Epidermal melanocyte (primary cell): ENCODE measurements around the gene LIPI.
"Not testable (repeated sequence)": the region's sequence is repeated elsewhere in the genome, so short reads cannot be mapped to it uniquely, and the experiment has no call there.

ENCODE experiments used
- DNase-seq: peaks from one replicate; pipeline ENCODE4 v3.0.0; 2011; ENCODE audit warnings: low spot score; ENCODE audit not compliant: insufficient read length

LIPI gene

DNA sequence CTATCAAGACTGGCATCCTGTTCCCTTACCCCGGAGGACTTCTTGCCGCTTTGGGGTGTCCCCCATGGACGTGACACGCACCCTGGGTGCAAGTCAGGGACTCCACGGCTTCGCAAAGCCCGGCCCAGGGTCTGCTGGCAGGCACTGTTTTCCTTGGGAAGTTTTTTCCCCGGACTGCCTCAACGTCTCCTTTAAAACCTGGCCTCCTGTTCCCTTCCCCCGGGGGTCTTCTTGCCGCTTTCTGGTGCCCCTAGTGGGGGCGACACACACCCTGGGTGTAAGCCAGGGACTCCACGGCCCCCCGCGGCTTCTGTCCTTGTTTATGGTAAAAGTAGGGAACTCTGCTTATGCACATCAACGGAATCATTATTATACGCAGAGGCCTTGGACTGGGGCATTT is 136.6 kb downstream of the LIPI start:
- no peak for DNase-seq

DNA sequence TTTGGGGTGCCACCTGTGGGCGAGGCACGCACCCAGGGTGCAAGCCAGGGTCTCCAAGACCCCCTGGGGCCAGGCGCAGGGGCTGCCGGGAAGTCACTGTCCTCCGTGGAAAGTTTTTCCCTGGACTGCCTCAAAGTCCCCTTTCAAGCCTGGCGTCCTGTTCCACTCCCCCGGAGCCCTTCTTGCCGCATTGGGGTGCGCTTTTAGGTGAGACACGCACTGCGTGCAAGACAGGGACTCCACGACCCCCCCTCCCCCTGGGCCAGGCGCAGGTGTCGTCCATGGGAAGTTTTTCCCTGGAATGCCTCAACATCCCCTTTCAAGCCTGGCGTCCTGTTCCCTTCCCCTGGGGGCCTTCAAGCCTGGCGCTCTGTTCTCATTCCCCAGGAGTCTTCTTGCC is 137.1 kb downstream of the LIPI start:
- no peak for DNase-seq

DNA sequence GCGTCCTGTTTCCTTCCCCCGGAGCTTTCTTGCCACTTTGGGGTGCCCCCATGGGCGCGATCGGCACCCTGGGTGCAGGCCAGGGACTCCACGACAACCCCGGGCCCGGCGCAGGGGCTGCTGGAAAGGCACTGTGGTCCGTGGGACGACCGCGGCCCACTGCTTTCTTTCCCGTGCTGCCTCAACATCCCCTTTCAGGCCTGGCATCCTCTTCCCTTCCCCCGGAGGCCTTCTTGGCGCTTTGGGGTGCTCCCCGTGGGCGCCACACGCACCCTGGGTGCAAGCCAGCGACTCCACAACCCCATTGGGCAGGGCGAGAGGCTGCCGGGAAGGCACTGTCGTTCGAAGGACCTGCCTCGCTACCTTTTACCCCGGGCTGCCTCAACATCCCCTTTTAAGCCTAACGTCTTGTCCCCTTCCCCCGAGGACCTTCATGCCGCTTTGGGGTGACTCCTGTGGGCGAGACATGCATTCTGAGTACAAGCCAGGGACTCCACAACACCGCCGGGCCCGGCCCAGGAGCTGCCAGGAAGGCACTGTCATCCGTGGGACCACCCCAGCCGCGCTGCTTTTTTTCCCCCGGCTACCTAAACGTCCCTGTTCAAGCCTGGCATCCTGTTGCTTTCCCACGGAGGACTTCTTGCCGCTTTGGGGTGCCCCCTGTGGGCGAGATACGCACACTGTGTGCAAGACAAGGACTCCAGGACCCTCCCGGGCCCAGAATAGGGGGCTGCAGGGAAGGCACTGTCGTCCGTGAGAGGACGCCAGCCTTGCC is 137.8 kb downstream of the LIPI start:
- no peak for DNase-seq

DNA sequence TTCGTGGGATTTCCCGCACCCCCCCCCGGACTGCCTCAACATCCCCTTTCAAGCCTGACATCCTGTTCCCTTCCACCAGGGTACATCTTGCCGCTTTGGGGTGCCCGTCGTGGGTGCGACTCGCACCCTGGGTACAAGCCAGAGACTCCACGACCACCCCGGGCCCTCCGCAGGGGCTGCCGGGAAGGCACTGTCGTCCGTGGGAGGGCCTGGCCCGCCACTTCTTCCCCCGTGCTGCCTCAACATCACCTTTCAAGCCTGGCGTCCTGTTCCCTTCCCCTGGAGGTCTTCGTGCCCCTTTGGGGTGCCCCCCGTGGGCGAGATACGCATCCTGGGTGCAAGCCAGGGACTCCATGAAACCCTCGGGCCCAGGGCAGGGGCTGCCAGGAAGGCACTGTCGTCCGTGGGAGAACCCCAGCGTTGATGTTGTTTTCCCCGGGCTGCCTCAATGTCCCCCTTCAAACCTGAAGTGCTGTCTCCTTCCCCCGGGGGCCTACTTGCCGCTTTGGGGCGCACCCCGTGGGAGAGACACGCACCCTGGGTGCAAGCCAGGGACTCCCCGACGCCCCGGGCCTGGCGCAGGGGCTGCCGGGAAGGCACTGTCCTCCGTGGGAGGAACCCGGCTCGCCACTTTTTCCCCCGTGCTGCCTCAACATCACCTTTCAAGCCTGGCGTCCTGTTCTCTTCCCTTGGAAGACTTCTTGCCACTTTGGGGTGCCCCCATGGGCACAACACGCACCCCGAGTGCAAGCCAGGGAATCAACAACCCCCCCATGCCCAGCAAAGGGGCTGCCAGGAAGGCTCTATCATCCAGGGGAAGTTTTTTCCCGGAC is 138.6 kb downstream of the LIPI start:
- no peak for DNase-seq

DNA sequence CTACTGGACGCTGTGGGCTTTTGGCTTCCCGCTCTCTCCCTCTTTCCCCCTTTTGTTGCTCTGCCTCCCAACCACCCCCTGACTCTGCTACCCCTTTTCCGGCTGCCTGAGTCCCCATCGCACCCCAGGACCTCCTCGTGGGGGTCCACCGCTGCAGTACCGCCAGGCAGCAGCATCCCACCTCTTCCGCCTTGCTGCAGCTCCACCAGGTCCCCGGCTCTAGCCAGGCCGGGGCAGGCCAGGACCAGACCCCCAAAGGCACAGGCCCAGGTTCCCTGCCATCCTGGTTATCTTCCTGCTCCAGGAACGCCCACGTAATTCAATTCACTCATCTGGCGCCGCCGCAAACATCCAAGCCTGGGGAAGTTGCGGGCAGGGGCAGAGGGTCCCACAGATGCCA is 139.8 kb downstream of the LIPI start:
- DNase-seq, result no peak

DNA sequence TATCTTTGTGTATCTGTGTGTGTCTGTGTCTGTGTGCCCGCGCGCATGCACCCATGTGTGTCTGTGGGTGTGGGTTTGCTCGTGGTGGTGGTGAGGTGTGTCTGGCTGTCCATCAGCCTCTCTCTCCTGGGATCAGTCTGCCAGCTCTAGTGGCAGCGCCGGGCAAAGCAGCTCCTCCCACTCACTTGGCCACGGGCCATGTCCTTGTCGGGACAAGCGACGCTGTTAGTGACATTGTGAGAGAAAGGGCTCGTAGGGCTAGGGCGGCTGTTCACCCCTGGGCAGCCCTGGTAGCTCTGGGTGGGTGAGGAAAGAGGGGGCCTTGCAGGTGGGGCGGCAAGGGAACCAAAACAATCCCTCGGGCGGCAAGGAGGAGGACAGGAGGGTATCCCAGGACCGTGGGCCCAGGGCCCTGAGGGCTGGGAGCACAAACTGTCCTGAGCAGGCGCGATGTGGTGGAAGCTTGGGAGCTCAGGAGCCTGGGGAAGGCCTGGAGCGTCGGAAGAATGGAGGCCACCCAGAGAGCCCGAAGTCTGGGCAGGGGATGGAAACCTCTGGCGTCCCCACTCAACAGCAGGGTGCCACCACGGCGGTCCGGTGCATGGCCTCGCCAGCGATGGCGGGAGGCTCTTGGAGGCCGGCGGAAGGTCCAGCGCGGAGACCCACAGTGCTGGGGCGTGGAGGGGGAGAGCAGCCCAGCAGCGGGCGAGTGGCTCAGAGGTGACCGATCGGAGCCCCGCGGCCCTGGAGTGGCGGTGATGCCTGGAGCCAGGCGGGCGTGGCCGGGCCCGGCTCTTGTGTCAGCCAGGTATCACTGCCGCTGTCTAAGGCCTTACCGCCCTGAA is 140.5 kb downstream of the LIPI start:
- no peak for DNase-seq

DNA sequence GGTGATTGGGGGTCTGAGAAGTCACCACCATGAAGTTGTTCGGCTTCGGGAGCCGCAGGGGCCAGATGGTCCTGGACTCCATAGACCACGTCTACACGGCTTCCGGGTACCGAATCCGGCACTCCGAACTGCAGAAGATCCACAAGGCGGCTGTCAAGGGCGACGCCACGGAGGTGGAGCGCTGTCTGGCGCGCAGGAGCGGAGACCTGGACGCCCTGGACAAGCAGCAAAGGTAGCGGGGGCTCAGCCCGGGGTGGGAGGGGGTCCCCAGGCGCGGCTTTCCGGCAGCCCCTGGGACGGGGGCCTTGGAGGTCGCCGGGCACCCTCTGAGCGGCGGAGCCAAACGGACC is 146.5 kb downstream of the LIPI start:
- DNase-seq, result no peak

DNA sequence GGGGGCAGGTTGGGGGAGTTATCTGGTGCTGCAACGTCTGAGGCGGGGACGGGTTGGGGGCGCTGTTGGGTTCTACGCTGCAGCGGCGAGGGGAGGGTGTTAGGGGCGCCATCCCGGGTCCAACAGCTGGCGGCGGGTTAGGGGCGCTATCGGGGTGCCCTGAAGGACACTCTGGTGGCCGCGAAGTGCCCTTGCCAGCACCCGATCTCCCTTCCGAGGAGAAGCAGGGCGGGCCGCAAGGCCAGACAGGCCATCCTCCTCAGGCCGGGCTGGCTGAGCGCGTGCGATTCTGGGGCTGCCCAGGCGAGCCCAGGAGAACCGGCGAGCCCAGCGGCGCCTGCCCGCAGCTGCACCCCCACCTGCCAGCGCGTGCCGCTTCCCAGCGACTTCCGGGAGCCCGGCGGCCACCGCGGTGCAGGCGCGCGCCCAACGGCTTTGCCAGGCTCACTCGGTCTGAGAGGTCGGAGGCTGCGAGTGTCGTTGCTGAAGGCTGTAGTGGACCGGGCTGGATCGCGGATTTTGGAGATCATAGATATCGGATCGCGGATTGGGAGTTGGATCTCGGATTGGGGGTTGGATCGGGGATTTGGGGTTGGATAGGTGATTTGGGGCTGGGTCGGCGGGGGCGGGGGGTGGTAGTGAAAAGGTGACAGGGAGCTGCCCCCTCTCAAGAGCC is 147.0 kb downstream of the LIPI start:
- not testable (repeated sequence) for DNase-seq

DNA sequence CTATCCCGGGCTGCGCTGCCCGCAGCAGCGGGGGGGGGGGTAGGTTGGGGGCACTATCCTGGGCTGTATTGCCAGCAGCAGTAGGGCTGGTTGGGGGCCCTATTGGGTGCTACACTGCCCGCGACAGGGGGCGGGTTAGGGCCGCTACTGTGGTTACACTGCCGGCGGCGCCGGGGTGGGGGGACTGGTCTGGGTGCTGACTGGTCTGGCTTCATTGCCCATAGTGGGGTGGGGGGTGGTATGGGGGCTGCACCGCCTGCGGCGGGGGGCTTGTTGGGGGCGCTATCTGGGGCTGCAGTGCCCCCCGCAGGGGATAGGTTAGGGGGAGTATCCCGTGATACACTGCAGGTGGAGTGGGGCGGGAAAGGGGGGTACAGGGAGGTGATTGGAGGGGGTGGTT is 148.1 kb downstream of the LIPI start:
- DNase-seq, result not testable (repeated sequence)

DNA sequence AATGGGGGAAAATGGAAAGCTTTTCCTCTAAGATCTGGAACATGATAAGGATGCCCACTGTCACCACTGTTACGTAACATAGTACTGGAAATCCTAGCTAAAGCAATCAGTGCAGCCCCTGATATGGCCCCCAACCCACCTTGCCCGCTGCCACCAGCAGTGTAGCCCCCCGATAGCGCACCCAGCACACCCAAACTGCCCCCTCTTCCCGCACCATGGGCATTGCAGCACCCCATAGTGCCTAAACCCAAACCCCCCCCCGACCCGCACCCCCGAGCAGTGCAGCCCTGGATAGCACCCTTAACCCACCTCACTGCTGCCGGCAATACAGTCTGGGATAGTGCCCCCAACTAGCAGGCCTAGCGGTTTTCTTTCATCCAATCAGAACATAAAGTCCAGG is 148.9 kb downstream of the LIPI start:
- not testable (repeated sequence) for DNase-seq

DNA sequence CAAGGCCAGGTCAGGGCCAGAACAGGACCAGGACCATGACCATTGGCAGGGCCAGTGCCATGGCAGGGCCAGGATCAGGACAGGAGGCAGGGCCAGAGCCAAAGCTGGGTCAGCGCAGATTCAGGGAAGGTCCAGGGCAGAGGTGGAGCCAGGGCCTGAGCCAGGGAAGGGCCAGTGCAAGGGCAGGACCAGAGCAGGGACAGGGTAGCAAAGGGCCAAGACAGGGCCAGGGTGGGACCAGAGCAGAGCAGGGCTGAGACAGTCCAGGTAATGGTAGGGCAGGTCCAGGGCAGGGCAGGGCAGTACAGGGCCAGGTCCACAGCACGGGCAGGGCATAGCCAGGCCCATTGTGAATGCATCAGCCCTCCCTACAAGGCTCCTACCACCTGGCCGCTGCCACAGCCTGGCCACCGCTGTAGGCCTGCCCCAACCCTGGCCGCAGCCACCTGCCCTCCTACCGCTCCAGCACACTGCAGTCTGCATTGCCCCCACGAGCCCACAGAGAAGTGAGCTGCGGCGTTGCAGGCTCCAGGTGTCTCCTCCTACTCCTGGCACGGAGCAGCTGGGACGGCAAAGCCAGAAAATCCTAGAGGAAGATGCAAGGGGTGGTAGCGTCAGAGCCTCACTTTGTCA is 151.6 kb downstream of the LIPI start:
- not testable (repeated sequence) for DNase-seq
